ENCODE data around the gene SUPT5H.

SUPT5H gene

DNA sequence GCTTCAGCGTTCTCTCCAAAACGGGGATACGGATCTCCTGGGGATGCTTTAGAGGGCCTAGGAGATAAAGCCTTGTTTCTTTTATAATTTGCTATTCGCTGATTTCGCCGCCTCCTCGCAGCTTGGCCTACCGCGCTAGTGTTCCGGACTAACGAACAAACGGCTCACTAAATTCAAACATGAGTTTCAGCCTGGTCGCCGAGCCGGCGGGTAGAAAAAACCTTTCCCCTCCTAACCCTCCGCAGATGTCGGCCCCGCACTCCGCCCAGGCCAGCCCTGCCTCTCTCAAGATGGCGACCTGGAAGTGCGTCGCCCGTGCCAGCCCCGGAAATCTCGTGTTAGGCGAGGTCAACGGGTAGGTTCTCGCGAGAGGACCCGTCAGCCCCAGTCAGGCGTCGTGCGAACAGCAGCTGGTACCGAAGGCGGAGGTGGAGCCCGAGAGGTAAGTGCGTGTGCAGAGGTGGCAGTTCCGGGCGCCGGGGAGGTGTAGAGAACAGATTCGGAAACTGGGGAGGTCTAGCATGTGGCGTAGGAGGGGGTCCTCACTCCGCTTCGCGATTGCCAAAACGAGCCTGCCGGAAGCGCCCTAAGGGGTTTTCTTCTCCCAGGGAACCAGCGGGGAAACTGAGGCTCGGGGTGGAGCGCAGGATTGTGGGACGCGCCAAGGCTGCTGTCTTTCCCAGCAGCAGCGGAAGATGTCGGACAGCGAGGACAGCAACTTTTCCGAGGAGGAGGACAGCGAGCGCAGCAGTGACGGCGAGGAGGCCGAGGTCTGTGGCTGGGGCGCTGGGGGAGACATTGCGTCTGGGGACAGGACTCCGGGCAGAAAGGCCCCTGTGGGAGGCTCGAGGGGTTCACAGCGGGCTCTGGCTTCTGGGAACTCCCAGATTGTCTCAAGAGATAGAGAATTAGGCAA is at the start of gene SUPT5H:
Gene SUPT5H (plus strand): TSS at position 387 of the 916 bp plus-strand sequence. CDS start 309 bp downstream, at position 696.
- TF ChIP-seq GATA3 (IDR thresholded peaks at IDR 0.05; ENCODE audit: low read depth, low read length) (no peak), GATA2 (IDR thresholded peaks at IDR 0.05; ENCODE audit: low read depth, low read length) (0 out of 2 replicates have a peak, but pooled peaks have one; percentile 28)

DNA sequence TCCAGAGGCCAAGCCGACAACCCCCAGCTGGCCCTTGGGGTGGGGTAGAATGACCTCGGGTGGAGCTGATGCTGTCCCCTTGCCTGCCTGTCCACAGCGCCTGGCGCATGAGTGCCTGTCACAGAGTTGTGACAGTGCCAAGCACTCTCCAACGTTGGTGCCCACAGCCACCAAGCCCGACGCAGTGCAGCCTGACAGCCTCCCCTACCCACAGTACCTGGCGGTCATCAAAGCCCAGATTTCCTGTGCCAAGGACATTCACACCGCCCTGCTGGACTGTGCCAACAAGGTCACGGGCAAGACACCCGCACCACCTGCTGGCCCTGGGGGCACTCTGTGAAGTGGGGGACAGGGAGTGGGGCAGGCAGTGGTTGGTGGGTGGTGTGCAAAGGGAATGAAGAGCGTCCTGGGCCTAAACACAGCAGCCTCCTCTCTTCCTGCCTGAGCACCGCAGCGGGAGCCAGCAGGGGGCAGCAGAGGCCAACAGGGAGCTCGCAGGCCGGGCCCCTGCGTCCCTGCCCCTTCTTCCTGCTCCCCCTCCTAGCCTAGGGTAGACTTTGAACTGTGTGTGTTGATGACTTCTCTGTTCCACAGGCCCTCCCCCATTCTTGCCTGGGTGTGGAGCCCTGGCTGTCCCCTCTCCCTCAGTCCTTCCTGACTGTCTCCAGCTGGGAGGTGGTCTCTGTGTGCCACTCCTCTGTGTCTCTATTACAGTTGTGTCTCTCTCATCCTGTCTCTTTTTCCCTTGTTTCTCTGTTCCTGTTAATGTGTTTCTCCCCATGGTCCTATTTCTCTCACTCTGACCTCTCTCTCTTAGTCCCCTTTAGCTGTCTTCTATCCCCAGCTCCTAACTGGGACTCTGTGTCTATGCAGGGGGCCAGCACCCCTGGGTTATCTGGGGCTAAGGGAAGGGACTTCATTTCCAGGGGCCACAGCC is 47.8 kb upstream of the SUPT5H start:
- TF ChIP-seq GATA2 (IDR thresholded peaks at IDR 0.05; ENCODE audit: low read depth, low read length) = no peak

DNA sequence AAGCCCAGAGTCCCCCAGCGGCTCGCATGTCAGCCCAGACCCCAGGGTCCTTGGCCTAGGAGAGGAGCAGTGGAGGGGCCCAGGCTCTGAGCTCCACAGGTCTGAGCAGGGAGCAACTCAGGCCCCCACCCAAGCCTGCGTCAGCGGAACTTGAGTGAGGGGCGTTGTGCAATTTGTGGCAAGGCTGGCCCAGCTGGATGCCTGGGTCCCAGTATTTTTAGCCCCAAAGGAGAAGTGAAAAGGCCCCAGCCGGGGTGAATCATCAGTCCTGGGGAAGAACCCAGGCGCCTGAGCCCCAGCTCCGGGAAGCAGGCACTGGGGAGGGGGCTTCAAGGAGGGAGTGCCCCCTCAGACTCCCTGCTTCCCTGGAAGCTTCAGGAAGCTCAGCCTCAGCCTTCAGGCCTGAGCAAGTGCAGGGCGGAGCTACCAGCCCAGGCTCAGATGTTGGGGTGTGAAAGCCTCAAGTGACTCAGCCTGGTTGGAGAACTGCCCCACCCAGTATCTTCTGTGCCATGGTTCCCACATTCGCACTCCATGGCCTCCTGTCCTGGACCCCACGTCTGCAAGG is 47.0 kb upstream of the SUPT5H start:
- TF ChIP-seq GATA3 (IDR thresholded peaks at IDR 0.05; ENCODE audit: low read depth, low read length) (no peak), GATA2 (IDR thresholded peaks at IDR 0.05; ENCODE audit: low read depth, low read length) (no peak)

DNA sequence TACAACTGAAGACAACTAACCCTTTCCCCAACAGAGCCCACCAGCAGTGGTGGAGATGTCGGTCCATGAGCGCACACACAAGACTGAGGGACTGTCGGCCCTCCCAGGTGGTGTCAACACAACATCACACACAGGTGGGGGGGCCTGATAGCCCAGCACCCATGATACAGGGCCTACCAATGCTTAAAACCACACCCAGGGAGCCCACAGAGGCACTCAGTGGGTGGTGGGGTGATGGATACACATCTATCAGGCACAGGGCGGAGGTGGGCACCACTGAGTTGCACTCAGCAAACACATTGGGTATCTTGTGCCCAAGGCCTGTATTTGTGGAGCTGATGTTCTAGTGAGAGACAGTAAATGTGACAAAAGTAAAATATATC is 45.7 kb upstream of the SUPT5H start:
- TF ChIP-seq GATA2 (IDR thresholded peaks at IDR 0.05; ENCODE audit: low read depth, low read length) = no peak
- TF ChIP-seq GATA3 (IDR thresholded peaks at IDR 0.05; ENCODE audit: low read depth, low read length) = no peak

DNA sequence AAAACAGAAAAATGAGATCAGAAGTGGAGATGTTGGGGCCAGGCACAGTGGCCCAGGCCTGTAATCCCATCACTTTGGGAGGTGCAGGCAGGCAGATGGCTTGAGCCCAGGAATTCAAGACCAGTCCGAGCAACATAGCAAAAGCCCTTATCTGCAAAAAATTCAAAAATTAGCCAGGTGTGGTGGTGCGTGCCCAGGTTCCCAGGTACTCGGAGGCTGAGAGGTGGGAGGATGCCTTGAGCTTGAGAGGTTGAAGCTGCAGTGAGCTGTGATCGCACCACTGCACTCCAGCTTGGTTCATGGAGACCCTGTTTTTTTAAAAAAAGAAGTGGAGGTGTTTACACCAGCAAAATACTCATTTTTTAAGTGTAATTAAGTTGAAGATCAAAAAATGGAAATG is 45.3 kb upstream of the SUPT5H start:
- no peak for TF ChIP-seq GATA2 (IDR thresholded peaks at IDR 0.05; ENCODE audit: low read depth, low read length)
- TF ChIP-seq GATA3 (IDR thresholded peaks at IDR 0.05; ENCODE audit: low read depth, low read length) = no peak

DNA sequence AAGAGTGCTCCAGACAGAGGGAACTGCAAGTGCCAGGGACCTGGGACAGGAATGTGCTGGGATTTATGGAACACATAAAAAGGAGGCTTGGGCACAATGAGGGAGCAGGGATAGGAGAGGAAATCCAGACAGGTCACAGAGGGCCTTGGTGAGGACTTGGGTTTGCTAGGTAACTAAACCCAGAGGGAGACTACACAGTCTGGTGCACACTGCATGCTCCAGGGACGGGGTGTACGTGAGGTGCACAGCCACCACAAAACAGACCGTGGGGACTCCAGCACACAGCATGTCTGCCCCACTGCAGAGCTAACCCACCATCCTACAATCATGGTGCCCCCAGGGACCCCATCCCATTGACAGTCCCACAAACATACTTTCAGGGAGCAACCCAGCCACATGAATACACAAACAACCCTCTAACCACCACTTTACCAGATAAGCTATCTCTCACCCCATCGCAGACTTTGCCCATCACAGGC is 44.3 kb upstream of the SUPT5H start:
- TF ChIP-seq GATA3 (IDR thresholded peaks at IDR 0.05; ENCODE audit: low read depth, low read length) (no peak), GATA2 (IDR thresholded peaks at IDR 0.05; ENCODE audit: low read depth, low read length) (no peak)

DNA sequence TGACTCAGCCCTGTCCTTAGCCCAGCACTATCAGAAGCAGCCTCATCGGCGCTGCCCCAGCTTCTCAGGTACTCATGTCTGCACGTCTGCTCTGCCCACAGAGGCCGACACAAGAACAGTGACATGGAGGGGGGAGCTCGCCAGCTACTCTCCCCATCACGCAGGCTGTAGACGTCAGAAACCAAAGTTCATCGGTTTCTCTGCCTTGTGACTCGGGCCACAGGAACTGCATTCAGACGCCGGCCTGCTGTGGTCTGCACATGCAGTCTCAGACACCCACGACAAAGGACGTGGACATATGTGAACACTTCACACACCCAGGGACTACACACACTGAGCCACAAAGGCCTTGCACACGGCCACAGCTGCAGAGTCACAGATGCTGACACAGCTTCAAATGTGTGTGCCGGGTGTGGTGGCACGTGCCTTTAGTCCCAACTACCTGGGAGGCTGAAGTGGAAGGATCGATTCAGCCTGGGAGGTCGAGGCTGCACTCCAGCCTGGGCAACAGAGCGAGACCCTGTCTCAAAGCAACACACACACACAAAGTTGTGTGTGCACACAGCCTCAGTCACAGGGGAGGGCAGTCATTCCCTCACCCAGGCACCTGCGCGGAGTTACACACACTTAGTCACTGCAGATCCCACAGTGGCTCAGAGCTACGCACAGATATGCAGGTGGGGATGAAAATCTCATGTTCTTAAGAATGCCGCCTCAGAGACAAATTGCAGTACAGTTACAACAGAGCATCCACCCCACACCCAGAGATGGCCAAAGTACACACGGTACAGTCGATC is 43.6 kb upstream of the SUPT5H start:
- no peak for TF ChIP-seq GATA3 (IDR thresholded peaks at IDR 0.05; ENCODE audit: low read depth, low read length)
- no peak for TF ChIP-seq GATA2 (IDR thresholded peaks at IDR 0.05; ENCODE audit: low read depth, low read length)

DNA sequence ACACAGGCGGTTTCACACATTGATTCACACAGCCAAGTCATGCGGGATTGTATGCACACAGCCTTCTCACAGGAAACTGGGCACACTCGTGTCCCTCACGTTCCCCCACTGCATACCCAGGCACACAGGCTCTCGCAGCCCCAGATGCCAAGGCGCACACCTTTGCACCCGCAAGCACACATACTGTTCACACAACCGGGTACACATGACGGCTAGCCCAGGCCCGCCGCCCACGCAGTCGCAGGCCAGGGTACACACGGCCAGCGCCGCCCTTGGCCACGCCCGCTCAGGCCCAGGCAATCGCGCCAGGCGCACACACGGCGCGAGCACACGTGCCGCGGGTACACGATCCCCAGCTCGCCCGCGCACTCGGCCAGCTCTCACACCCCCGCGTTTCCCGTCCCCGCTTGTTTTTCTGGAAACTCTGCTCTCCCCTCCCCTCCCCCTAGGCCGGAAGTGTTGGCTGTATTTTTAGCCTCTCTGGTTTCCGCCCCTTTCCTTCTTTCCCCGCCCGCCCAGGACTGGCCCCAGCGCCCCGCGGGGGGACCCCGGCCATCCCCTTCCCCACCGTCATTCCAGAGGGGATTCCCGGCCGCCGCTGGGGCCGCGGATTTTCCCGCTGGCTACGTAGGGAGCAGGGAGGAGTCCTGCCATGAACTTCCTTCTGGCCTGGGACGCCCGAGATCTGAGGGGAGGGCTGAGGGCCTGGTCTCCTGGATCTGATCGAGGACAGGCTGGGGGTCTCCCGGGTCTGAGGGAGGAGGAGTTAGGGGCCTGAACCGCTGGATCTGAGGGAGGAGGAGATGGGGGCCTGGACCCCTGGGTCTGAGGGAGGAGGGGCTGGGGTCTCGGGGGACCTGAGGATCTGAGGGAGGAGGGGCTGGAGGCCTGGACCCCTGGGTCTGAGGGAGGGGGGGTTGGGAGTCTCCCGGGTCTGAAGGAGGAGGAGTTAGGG is 42.8 kb upstream of the SUPT5H start:
- TF ChIP-seq GATA3 (IDR thresholded peaks at IDR 0.05; ENCODE audit: low read depth, low read length) = no peak
- TF ChIP-seq GATA2 (IDR thresholded peaks at IDR 0.05; ENCODE audit: low read depth, low read length) = no peak

DNA sequence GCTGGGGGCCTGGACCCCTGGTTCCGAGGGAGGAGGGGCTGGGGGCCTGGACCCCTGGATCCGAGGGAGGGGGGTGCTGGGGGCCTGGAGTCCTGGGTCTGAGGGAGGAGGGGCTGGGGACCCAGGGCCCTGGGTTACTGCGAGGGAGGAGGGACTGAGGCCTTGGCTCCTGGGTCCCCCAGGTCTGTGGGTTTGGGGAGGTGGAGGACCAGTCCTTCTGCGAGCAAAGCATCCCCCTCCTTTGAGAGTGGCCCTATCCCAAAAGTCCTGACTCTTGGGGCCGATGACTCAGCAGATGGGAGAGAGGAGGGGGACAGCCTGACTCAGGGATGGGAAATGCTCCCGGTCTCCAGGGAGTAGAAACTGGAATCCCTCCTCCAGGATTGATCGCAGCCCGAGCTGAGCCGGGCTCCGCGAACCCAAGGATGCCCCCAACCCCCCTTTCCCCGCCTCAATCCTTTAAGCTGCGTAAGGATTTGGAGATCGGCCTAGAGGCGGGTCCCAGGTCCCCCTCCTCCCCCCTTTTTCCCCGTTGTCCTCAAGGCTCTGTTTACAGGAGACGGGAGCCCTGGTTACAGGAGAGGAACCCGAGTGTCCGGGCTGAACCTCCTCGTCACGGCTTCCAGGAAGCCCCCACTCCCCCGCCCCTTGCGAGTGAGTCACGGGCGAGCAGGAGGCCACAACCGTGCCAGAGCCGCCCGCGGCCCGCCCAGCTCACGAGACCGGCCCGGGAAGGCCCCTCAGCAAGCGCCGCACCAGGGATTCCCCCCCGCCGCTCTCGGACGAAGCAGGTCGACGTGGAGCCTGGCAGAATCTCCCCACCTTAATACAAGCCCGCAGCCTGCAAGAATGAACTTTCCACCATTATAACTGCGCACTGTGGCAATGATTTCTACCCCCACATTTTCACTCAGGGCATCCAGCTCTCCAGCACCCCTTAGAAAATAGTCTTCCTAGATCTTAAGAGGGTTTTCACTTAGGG is 41.8 kb upstream of the SUPT5H start:
- TF ChIP-seq GATA3 (IDR thresholded peaks at IDR 0.05; ENCODE audit: low read depth, low read length) = no peak
- TF ChIP-seq GATA2 (IDR thresholded peaks at IDR 0.05; ENCODE audit: low read depth, low read length) = no peak

DNA sequence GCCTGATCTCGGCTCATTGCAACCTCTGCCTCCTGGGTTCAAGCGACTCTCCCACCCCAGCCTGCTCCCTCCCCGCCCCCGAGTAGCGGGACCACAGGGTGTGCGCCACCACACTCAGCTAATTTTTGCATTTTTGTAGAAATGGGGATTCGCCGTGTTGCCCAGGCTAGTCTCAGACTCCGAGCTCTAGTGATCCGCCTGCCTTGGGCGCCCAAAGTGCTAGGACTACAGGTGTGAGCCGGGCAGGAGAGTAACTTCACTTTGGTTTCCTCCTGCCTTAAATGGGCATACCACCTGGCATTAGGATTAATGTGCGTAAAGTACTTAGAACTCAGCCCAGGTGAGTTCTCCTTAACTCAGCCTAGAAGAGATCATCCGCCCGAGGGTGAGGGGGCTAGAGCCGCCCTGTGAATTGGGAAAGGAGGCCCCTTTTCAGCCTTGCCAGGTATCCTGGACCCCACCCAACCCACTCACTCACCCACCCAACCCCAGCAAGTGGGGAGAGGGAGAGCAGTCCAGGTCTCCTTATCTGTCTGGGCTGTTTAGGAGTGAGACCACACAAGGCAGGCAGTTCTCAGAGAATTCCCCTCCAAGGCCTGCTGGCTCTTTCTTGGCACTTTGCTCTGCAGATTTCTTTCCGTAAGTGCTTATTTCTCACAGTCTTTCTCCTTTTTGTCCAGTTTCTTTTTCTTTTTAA is 40.0 kb upstream of the SUPT5H start:
- no peak for TF ChIP-seq GATA2 (IDR thresholded peaks at IDR 0.05; ENCODE audit: low read depth, low read length)
- no peak for TF ChIP-seq GATA3 (IDR thresholded peaks at IDR 0.05; ENCODE audit: low read depth, low read length)

Data from SH-SY5Y (cell line).